ENCODE measurements around the gene ARL10. TPM values are rescaled to one million over a fixed set of nuclear protein-coding genes. Genes with fewer than 3 reads are reported as not detected.

Gene ARL10
- total RNA-seq, 6 donors from 2014 or later, result 2.7 to 7.8 (median 4.1) TPM

DNA sequence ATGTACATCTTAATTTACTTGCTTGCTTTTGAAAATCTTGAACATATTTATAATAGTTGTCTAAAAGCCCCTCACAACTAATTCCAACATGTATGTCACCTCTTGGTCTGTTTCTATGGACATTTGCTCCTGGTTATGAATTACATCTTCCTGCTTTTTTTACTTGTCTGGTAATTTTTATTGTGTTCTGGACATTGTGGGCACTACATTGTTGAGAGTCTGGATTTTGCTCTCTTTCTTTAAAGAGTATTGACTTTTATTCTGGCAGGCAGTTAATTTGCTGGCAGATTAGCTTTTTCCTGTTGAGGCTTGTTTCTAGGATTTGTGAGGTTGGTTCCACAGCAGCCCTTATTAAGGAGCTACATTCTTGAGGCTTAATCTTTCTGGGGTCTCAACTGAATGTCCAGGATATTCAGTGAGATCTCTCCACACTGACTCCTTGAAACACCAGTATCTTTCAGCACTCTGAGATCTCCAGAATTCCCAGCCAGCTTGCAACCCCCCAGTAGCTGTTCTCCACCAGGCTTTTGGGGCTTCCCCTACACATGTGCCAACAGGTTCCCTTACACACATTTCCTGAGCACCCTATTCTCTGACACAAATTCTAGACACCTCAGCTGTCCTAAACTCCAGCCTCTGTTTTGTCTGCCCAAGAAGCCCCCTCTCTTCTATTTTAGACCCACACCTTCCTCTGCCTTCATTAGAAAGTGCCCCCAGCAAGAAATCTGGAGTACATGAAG is 31.1 kb upstream of the ARL10 start:
- TF ChIP-seq EP300 (IDR thresholded peaks at IDR 0.05) (no peak), POLR2A (IDR thresholded peaks at IDR 0.05) (no peak), POLR2AphosphoS5 (IDR thresholded peaks at IDR 0.05) (no peak)
- TF ChIP-seq, protein P1, sequence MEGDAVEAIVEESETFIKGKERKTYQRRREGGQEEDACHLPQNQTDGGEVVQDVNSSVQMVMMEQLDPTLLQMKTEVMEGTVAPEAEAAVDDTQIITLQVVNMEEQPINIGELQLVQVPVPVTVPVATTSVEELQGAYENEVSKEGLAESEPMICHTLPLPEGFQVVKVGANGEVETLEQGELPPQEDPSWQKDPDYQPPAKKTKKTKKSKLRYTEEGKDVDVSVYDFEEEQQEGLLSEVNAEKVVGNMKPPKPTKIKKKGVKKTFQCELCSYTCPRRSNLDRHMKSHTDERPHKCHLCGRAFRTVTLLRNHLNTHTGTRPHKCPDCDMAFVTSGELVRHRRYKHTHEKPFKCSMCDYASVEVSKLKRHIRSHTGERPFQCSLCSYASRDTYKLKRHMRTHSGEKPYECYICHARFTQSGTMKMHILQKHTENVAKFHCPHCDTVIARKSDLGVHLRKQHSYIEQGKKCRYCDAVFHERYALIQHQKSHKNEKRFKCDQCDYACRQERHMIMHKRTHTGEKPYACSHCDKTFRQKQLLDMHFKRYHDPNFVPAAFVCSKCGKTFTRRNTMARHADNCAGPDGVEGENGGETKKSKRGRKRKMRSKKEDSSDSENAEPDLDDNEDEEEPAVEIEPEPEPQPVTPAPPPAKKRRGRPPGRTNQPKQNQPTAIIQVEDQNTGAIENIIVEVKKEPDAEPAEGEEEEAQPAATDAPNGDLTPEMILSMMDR (IDR thresholded peaks at IDR 0.05), result no peak

DNA sequence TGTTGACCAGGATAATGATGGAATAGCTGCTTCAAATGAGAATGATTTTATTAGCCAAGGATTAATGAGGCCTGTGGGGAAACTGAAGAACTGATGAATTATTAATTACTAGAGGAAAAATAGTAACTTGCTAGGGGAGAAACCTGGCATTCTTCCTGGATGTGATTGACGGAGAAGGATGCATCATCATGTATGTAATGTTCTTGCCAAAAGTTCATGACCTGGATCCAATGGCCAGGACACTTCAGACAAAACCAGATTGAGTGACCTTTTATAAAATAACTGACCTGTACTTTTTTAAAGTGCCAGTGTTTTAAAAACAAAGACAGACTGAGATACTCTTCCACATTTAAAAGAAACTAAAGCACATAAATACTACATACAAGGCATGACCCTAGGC is 27.4 kb upstream of the ARL10 start:
- no peak for ATAC-seq (ENCODE audit: low FRiP score in 2 of 2)
- Histone ChIP-seq H3K4me1 (no peaks in the 10 kb centered on the region), H3K4me3 (no peak overlapping the region), H3K27me3 (no peaks in the 10 kb centered on the region), H3K27ac (no peak overlapping the region), H3K9me3 (no peaks in the 10 kb centered on the region), H3K36me3 (peaks cover 4 to 31% (median 13%) of the 10 kb centered on the region in 4 donors)
- TF ChIP-seq, protein P1 (IDR thresholded peaks at IDR 0.05), result no peak
- TF ChIP-seq POLR2AphosphoS5 (IDR thresholded peaks at IDR 0.05), result no peak
- 73 to 78% methylated on average over 1 of the region's 1 CpG for WGBS, 2 donors
- no peak for DNase-seq

More for the DNA sequence above, 31.1 kb upstream of the ARL10 start:
- no peak for ATAC-seq (ENCODE audit: low FRiP score in 2 of 2)
- H3K27me3 ChIP-seq, result no peaks in the 10 kb centered on the region
- DNase-seq, result no peak
- no peaks in the 10 kb centered on the region for H3K9me3 ChIP-seq
- no peaks in the 10 kb centered on the region for H3K4me1 ChIP-seq
- peaks cover 4 to 23% (median 10%) of the 10 kb centered on the region in 4 donors for H3K36me3 ChIP-seq
- H3K27ac ChIP-seq, result no peak overlapping the region
- H3K4me3 ChIP-seq, result no peak overlapping the region

DNA sequence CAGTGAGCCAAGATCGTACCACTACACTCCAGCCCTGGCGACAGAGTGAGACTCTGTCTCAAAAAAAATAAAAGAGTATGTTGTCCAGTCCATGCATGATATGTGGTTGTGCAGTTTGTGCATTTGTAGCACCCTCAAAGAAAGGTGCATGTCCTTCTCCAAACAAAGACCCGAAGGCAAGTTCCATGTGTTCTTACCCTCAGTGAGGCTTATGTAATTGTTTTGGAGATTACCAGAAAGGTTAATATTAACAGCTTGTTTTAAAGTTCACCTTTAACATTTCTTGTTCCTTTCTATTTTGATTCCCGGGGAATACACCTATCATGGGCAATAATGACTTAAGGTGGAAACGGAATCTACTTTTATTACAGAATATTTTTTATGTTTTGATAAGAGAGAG is 26.0 kb upstream of the ARL10 start:
- ATAC-seq (ENCODE audit: low FRiP score in 2 of 2) (no peak), DNase-seq (no peak)
- H3K4me1 ChIP-seq, result no peaks in the 10 kb centered on the region
- H3K27ac ChIP-seq, result no peak overlapping the region
- H3K4me3 ChIP-seq, result no peak overlapping the region
- H3K36me3 ChIP-seq, result peaks cover 4 to 34% (median 13%) of the 10 kb centered on the region in 4 donors
- H3K9me3 ChIP-seq, result no peaks in the 10 kb centered on the region
- WGBS, 2 donors, result 92 to 96% methylated on average over 5 of the region's 5 CpGs
- H3K27me3 ChIP-seq, result no peaks in the 10 kb centered on the region
- TF ChIP-seq, protein P1 (IDR thresholded peaks at IDR 0.05), result no peak
- TF ChIP-seq POLR2A (IDR thresholded peaks at IDR 0.05), result no peak
- no peak for TF ChIP-seq EP300 (IDR thresholded peaks at IDR 0.05)
- TF ChIP-seq POLR2AphosphoS5 (IDR thresholded peaks at IDR 0.05), result no peak

DNA sequence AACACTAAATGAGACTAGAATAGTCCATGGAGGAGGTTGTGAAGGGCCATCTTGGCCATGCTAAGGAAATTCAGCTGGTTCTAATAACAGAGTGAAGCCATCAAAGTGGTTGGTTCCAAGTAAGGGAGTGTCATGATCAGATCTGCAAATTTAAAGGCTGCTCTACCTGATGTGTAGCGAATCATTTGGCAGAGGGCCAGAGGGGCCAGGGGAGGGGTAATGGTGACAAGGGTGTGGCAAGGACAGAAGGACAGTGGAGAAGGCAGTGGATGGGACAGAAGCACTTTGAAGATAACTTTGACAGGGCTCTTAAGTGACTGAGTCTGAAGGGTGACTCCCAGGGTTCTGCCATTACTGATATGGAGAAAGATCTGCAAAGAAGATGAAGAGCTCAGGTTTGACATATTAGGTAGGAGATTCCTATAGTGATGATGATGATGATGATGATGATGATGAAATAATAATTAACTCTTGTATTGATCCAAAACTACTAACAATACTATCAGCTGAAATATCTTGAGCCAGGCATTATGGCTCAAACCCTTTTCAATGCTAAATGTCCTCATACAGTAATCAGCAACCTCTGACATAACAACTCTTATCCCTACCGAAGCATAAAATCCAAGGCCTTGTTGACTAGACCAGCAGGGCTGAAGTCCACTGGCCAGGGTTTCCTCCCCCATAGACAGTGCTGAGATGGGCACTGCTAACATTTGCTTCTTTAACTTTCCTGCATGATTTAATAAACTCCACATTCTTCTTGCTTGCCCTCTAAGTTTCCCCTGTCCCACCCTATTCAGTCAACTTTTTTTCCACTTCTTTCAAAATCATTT is 23.7 kb upstream of the ARL10 start:
- no peak for DNase-seq
- H3K27ac ChIP-seq, result no peak overlapping the region
- no peak for ATAC-seq (ENCODE audit: low FRiP score in 2 of 2)

More for the DNA sequence above, 23.7 kb upstream of the ARL10 start:
- H3K4me3 ChIP-seq, result no peak overlapping the region
- peaks cover 7 to 56% (median 30%) of the 10 kb centered on the region in 4 donors for H3K36me3 ChIP-seq
- no peaks in the 10 kb centered on the region for H3K27me3 ChIP-seq
- TF ChIP-seq, protein P1 (IDR thresholded peaks at IDR 0.05), result no peak
- TF ChIP-seq POLR2AphosphoS5 (IDR thresholded peaks at IDR 0.05) (no peak), POLR2A (IDR thresholded peaks at IDR 0.05) (no peak), EP300 (IDR thresholded peaks at IDR 0.05) (no peak)
- no peaks in the 10 kb centered on the region for H3K4me1 ChIP-seq
- 74 to 92% methylated on average over 2 of the region's 2 CpGs for WGBS, 2 donors
- H3K9me3 ChIP-seq, result no peaks in the 10 kb centered on the region
